NCI-H1436 (cell line): ENCODE results near the gene USP7.

Experiments
- DNase-seq: peaks from one replicate; lab custom pipeline; 2025; lab: John Stamatoyannopoulos, UW

The USP7 gene

GRCh38 chr16:8899709-8900317 lies 63.9 kb downstream of the USP7 start:
- no peak for DNase-seq

GRCh38 chr16:8898660-8899318 lies 64.9 kb downstream of the USP7 start:
- DNase-seq, result no peak

- no peak for DNase-seq
These were observed 68.9 kb downstream of the USP7 start for GRCh38 chr16:8894736-8895334.

GRCh38 chr16:8893976-8894690 lies 69.6 kb downstream of the USP7 start:
- no peak for DNase-seq

- DNase-seq, result no peak
These were observed 70.3 kb downstream of the USP7 start for GRCh38 chr16:8893426-8893825.

- DNase-seq, result no peak
These were observed 71.6 kb downstream of the USP7 start for GRCh38 chr16:8892101-8892575.

GRCh38 chr16:8890549-8890921 lies 73.2 kb downstream of the USP7 start:
- DNase-seq, result no peak

- DNase-seq, result no peak
These were observed 73.7 kb downstream of the USP7 start for GRCh38 chr16:8889893-8890548.

GRCh38 chr16:8888951-8889892 lies 74.5 kb downstream of the USP7 start:
- no peak for DNase-seq

GRCh38 chr16:8887952-8888560 lies 75.7 kb downstream of the USP7 start:
- no peak for DNase-seq

GRCh38 chr16:8887431-8887765 lies 76.3 kb downstream of the USP7 start:
- DNase-seq, result no peak

GRCh38 chr16:8886593-8887430 lies 76.9 kb downstream of the USP7 start:
- DNase-seq, result no peak

- DNase-seq, result no peak
These were observed 77.8 kb downstream of the USP7 start for GRCh38 chr16:8885674-8886592.

GRCh38 chr16:8882725-8883377 lies 80.9 kb downstream of the USP7 start:
- DNase-seq, result no peak

GRCh38 chr16:8882041-8882617 lies 81.6 kb downstream of the USP7 start, which contains the start of gene LITAFD:
LITAFD (plus strand) TSS chr16:8882351; CDS start chr16:8884356, 2,005 bp downstream.
- no peak for DNase-seq

GRCh38 chr16:8880839-8881510 lies 82.7 kb downstream of the USP7 start:
- DNase-seq, result no peak

- DNase-seq, result no peak
These were observed 85.2 kb downstream of the USP7 start for GRCh38 chr16:8878523-8878911.
